AG08396 (cell line): Measurements from ENCODE around the gene INPP4B.

Experiments
- DNase-seq: peaks from one replicate; pipeline ENCODE4 v3.0.0; 2012; ENCODE audit warnings: low spot score, mixed read lengths

INPP4B gene

DNA sequence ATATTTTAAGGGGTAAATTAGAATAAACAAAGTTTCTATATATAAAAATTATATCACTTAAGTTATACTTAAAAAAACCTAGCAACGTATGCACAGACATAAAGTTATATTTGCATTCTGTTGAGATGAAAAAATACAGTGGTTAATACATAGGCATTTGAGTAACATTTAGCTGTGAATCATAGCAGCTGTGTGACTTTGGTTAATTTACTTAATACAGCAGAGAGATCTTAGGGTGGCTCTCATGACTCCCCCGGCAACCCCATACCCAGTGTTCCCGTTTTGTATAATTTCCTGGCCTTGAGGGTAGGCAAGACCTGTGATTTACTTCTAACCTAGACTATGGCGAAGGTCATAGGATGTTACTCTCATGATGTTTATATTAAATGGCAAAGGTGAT lies 504.8 kb downstream of the INPP4B start:
- DNase-seq, result no peak

DNA sequence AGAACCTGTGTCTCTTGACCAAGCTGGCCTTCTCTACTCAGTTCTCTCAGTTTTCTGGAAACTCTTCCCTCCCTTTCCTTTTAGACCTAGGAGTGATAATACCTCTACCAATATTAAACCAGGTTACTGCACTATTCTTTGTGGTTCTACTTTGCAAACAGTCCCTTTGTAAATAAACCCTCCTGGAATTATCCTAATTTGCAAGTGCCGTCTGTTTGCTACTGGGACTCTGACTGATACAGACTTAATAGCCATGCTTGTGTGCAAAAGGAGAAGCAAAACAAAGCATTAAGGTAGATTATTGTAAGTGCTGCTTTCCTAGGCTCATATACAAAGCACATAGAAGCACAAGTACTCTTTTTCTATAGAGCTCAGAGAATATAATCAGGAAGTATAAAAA lies 507.0 kb downstream of the INPP4B start:
- DNase-seq, result no peak

DNA sequence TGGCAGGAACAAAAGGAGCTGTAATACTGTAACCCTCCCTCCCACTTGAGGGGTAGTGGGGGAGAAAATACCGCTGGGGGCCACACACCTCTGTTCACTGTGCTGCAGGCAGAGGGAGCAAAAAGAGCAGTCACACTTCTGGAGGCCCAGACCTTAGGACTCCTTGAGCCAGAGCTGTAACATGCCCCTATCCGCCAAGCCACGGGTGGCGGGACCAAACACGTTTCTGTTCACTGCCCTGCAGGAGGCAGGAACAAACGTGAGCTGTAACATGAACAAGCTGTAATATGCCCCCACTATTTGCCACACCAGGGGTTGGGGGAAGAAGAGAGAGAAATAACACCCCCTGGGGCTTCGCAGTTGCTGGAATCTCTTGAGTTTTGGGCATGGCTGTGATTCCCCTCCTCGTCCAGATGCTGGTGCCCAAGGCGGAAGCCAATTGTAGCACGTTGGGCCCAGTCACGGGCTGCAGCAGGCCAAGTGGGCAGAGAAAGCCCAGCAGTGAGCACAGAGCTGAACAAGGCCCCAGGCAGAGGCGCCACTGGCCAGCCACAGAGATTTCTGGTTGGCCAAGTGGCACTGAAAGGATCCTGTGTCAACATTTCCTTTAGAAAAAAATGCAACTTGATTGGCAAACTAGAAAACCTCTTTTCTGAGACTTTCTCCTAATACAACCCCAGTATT lies 509.7 kb downstream of the INPP4B start:
- no peak for DNase-seq

DNA sequence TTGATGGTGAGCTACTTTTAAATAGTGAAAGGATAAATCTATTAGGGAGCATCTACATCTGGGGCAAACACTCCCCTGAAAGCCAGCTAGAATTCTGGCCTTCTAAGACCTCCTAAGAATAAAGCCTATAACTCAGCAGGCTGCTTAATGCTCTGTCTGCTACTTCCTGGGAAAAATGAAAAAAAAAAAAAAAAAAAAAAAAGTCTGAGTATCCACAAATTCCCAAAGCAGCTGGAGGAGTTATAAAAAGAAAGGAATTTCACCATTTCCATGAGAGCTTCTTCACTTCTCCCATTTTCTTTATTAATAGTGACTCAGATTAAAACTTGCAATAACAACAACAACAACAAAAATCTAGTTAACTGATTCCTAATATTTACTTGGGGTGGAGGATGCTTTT lies 511.2 kb downstream of the INPP4B start:
- DNase-seq, result no peak

DNA sequence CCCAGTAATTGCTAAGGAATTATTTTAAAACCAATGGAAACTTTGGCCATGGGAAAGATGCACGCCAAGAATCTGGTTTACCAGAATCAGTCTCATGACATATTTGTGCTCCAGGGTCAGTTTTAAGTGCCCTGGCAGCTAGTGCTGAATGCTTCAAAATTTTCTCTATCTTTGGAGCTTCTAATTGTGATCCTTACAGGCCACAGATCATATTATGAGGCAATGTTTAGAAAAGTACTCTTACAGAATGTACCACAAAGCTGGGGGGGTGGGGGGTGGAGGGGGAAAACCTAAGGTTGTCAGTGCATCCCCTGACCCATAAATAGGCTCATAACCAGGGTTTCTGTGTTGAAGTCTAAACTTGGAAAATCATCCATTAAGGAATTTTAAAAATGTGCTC lies 514.5 kb downstream of the INPP4B start:
- DNase-seq, result peak; percentile 15

DNA sequence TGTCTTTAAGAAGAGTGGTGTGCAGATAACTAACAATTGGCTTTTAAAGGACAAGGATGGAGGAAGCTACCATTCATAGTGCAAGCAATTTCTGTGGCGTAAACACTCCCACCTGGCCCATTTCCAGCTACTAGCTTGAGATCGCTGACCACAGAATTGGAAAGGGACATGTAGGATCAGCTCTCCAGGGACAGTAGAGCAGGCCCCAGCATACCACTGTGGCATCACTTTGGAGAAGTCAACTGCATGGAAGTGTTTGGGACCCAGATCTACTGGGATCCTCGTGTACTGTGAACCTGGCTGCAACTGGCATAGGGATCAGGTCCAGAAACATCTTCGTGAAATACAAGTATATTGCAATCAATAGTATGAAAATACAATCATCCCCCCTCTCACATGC lies 515.0 kb downstream of the INPP4B start:
- no peak for DNase-seq

DNA sequence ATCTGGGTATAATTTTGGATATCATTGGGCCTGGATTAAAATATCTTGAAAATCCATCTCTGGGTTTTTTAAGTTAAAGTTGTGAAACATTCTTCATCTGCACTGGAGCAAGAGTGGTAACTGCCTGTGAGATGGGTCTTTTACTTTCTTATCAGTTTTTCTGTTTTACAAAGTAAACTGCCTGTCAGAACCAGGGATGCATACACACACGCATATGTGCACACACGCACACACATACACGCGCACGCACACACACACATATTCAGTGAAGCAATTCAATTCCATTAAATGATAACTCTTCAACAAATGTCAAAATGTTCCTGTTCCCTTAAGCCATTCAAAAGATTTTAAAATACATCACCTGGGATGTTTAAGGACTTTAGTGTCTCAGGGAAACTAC lies 515.8 kb downstream of the INPP4B start:
- DNase-seq, result no peak

DNA sequence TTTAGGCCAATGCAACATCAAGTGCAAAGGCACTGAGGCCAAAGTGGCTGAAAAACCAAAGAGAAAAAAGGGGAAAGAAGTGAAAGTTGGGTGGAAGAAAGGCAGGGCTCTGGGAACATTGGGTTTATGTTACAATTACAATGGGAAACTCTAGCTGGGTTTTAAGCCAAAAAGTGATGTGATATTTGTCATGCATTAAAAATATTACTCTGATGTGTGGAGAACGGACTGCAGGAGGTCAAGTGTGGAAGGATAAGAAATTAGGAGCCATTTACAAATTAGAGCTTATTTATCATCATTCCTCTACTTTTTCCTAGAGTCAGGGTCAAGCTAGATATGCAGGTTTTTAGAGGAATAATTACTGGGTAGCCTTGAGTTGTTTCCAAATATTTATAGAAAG lies 516.8 kb downstream of the INPP4B start:
- DNase-seq, result no peak

DNA sequence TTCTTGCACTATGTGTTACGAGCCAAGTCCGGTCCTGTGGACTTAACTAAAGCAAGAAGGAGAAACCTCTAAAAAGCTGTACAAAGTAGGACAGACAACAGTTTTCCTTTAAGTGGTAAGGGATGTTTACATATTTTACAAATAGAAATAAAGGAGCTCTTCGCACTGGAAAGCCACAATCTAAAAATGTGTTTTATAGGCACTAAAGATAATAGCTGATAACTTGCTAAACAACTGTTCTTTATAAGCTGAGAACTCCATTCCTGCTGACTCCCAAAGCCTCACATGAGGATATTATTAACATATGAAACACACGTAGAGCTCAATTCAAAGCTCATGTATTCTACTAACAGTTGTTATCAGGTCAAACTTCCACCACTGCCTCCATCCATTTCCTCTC lies 519.9 kb downstream of the INPP4B start:
- DNase-seq, result no peak

DNA sequence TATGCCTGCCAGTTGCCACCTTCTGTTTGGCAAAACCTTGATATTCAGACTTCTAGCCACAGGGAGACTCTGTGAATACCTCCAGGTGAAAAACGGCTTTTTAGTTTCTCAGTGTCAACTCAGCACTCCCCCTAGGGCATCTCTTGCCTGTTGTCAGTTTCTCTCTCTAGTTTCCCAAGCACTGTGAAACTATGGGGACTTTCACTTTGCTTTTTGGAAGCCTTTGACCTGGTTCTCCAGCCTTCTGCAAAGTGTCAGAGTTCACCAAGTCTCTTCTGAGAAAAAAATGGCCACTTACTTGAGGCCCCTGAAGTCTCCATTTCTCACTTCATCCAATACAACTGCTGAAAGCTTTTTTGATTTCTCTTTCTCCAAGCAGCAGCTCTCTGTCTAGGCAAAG lies 521.5 kb downstream of the INPP4B start:
- DNase-seq, result no peak

DNA sequence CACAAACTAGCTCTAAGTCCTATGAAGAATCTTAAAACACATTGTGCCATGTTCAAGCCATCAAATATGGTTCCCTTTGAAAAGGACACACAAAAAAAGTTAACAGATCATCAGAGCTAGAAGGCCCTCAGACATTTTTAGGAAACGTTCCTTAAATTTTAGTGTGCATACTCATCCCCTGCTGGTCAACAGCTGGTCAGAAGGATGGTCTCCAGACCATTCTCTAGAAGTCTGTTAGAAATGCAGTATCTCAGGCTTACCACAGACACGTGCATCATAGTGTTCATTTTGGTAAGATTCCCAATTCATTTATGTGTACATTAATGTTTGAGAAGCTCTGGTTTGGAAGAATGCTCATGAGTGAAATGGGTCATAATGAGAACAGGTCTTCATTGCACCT lies 523.1 kb downstream of the INPP4B start:
- no peak for DNase-seq

DNA sequence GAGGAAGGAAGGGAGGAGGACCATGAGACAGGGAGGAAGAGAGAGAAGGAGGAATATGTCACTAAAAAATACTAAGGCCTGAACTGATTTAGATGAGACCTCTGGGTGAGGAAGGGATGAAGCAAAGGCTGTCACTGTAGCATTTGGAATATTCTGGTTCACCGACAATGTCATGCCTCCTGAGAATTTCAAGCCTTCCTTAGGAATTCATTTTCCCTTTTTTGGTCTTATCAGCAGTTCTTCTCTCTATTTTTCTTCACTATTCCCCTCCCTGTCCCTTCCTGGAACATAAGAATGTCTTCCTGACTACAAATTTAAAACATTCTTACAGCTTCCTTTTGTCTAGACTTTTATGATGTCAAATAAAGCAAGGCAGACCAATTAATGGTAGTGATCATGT lies 527.8 kb downstream of the INPP4B start:
- DNase-seq, result no peak

DNA sequence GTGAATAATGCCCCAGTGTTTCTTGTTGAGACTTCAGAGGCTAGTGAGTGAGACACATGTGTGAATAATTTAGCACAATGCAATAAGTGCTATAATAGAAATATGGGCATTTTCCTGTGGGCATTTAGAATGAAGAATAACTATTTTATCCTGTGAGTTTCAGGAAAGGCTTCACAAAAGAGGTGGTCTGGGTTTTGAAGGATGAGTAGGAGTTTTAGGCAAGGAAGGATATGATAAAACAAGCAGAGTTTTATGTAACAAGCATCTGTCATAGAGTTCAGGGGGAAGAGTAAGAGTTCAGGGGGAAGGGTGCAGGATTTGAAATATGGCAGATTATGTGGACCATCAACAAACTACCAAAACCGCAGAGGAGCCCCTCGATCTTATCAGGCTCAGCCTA lies 529.2 kb downstream of the INPP4B start:
- DNase-seq, result no peak

DNA sequence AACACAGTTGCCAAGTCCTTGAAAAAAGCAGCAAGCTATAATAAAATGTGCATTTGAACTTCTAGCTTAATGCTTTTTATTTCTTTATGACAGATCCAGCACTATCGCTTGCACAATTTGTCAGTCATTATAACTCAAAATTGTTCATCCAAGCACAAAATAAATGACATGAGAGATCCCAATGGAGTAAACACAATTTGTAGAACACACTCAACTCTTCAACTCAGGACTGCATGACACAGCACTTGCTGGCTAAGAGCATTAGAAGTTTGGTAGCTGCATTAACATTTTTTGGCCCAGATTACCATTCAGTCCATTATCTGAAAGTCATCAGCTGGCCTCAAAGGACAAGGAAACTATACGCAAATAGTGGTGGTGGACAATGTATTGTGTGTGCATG lies 530.1 kb downstream of the INPP4B start:
- no peak for DNase-seq

DNA sequence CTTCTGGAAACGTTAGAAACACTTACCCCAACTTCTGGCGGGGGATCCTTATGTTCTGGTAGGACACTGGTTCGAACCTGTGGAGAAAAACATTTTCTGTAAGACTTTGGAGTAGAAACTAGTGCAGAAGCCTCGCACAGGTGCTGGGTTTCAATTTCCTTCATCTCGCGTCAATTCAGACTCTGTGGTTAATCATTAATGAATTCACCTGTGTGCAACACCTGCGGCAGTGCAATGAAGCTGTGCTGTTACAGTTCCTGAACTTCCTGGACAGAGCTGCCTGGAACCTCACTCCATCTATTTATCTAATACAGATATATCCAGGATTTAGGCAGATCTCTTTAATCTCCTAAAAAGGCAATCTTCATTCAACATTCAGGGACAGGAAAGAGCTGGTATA lies 531.4 kb downstream of the INPP4B start:
- no peak for DNase-seq

DNA sequence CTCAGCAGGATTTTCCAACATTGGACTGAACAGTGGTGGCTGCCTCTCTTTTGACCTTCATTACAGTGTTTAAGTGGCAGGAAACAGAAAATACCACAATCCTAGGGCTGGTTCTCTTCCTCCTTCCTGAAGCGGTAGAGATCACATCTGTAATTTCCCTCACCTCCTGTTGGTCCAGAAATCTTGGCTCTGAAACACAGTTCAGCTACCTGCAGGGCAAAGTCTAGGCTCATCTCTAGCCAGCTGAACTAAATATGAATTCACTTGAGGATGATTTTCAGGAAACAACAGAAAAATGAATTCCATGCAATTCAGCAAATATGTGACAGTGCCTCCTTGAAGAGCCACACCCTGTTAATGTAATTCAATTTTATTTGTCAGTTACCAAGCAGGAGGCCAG lies 531.9 kb downstream of the INPP4B start:
- no peak for DNase-seq

DNA sequence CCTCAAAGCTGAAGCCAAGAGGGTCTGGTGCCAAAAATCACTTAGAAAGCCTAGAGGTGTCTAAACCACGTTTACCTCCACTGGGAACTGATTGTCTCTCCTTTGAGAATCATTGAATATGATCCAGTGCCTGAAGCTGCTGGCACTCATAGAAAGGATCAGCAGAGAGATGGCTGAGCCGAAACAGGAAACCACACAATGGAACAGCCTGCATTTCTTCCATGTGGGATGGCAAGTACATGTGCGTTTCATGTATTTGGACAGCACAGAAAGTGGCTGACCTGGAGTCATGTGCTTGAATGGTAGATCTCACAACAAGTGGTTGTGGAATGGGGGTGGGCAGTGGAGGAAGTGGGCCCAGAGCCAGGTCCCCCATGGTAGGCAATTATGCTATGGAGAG lies 533.7 kb downstream of the INPP4B start:
- no peak for DNase-seq

DNA sequence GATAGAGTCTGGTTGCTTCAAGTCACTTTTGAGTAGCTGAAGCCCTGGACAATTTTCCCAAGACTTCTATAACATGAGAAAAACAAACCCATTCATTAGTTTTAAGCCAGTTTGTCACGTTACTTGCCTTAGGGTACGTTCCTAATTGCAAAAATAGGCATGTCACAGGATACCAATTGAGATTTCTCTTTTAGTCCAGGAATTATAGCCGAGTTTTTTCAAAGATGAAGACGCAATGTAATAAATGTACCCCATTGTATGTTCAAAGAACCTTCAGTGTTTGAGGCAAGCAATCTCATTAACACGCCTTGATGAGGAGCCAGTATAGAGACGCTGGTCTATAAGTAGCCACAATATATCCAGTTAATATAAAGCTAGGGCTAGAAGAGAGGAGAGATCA lies 534.2 kb downstream of the INPP4B start:
- no peak for DNase-seq

DNA sequence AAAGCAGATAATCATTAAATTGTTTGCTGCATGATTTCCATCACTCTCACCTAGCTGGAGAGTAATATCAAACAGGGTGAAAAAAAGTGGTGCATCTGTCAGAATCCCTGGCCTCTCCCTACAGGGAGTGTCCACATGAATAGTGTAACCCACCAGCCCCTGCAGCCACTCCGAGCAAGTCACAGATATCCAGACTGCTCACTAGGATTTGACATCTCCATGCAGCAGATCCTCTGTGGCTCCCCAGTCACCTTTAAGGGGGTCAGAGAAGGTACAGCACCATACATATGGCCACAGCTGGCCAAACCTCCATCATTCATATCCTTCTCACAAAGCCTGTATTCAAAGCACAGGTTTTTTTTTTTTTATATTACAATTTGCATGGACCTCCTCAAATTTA lies 536.3 kb downstream of the INPP4B start:
- DNase-seq, result no peak

DNA sequence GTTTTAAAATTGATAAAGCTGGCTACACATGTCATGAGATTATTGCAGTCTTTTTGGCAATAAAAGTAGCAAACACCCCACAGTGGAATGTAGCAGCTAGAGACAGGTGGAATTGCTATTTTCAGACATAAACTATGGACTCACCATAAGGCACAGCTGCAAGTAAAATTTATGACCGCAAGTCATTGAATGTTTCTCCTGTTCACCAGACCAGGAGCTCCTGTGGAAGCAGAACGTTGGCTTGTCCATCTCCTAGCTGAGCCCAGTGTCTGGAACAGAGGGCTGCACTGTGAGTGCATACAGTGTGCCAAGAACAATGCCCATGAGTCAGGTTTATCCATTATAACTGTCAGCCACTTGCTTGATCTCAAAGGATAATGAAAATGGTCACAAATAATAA lies 538.2 kb downstream of the INPP4B start:
- DNase-seq, result no peak

DNA sequence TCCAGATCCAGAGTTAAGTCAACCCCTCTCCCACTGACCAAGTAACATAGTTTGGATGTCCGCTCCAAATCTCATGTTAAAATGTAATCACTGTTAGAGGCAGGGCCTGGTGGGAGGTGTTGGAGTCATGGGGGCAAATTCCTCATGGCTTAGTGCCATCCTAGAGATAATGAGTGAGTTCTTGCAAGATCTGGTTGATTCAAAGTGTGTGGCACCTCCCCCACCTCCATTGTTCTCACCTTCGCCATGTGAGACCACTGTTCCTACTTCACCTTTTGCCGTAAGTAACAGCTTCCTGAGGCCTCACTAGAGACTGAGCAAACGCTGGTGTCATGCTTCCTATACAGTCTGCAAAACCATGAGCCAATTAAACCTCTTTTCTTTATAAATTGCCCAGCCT lies 548.8 kb downstream of the INPP4B start:
- DNase-seq, result no peak

DNA sequence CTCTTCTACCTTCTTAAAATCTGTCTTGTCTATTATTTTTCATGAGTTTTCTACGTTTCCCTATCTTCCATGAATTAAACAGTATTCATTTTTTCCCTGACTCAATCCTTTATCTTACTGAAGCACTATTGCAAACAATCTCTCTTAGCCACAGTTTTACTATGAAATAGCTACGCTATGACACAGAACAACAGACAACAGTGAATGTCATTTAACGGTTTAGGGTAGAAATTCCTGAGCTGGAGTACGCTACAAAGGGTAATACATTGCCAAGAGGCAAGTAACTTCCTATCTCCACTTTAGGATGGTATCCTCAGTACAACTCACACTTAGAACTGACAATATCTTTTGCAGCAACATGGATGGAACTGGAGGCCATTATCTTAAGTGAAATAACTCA lies 552.6 kb downstream of the INPP4B start:
- no peak for DNase-seq

DNA sequence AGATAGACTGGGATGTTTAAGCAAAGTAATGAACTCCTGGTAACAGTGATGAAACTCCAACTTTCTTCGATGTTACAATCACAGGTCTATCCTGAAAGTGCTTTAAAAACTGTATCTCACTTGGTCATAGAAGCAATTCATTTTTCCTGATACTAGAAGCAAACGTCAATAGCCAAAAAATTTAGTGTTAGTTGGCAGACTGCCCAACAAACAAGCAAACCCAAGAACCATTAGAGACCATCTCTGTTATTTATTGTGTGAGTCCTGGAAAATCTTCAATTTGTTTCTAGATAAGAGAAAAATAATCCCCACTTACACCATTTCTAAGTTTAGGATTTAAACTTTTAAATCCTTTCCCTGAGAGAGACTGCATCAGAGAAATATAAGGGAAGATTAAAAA lies 553.9 kb downstream of the INPP4B start:
- no peak for DNase-seq

DNA sequence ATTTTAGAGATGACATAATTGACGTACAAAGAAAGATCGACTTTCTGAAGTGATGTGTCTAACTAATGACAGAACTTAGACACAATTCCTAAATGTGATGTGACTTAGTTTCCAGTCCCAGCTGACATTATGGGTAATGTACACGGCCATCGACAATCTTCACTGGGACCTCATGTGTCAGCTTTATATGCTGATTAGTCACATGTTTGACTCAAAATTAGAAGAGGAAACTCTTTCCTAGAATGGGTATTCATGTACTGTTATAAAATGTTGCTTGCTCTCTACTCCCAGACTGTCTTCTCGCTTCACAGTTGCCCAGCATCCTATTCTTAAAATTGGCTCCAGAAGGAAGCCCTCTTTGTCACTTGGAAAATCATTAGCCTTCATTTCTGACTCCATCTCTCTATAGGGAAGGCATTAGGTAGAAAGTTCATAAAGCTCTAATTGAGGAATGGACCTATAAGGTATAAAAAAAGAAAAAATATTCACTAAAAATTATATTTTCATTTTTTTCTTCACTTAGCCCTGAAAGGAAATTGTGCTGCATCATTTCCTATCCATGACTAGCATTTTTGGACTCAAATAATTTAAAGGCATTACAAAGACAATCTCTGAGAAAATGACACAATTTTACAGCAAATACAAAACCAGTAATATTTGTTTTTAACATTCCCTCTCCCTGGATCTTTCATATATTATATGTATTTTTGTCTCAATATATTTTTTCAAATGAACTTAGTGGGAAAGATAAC lies 554.6 kb downstream of the INPP4B start:
- DNase-seq, result no peak
